ENCODE data around the gene CYTH4. TPM values are rescaled to one million over a fixed set of nuclear protein-coding genes. Genes with fewer than 3 reads are reported as not detected.

Gene CYTH4
- total and polyA plus RNA-seq, 2 experiments from 2014 or later: not detected

- peak overlapping the region; percentile 34; the same call in 1 of the 2 replicates for H3K27ac Mint-ChIP-seq
- Histone ChIP-seq H3K27me3 (ENCODE audit: insufficient read depth) (no peaks in the 10 kb centered on the region), H3K36me3 (ENCODE audit: insufficient read depth) (no peaks in the 10 kb centered on the region), H3K79me2 (replicated peaks; ENCODE audit: insufficient read depth) (no peaks in the 10 kb centered on the region), H3K9me2 (ENCODE audit: insufficient read depth) (no peaks in the 10 kb centered on the region), H3K4me1 (ENCODE audit: insufficient read depth) (no peaks in the 10 kb centered on the region), H2AFZ (no peak overlapping the region), H3K4me2 (no peak overlapping the region), H3K27ac (ENCODE audit: low read depth) (no peak overlapping the region), H3F3A (replicated peaks; ENCODE audit: low read depth) (no peaks in the 10 kb centered on the region), H4K20me1 (replicated peaks; ENCODE audit: insufficient read depth) (no peaks in the 10 kb centered on the region), H3K4me3 (no peak overlapping the region)
- no peak for DNase-seq (ENCODE audit: low spot score)
- no peak for ATAC-seq
- no peaks in the 10 kb centered on the region for H3K36me3 Mint-ChIP-seq (ENCODE audit: low read depth)
- peaks cover 23% of the 10 kb centered on the region for H3K27me3 Mint-ChIP-seq (ENCODE audit: insufficient read depth, low read depth, poor library complexity)
- H3K9me3 Mint-ChIP-seq: no peaks in the 10 kb centered on the region
- H3K4me3 Mint-ChIP-seq: no peak overlapping the region
- no peak for TF ChIP-seq NANOG (IDR thresholded peaks at IDR 0.05; ENCODE audit: borderline replicate concordance)
- TF ChIP-seq STAT1 (IDR thresholded peaks at IDR 0.05; ENCODE audit: unreplicated experiment): no peak
- no peak for TF ChIP-seq EZH2 (IDR thresholded peaks at IDR 0.05; ENCODE audit: low read depth, unreplicated experiment)
- H3K4me1 Mint-ChIP-seq: peaks cover 16% of the 10 kb centered on the region
Observed at GRCh38 chr22:37313376-37314314, 31.3 kb downstream of the CYTH4 start.

GRCh38 chr22:37314315-37315074 lies 32.2 kb downstream of the CYTH4 start:
- Mint-ChIP-seq H3K27me3 (ENCODE audit: insufficient read depth, low read depth, poor library complexity) (peaks cover 25% of the 10 kb centered on the region), H3K36me3 (ENCODE audit: low read depth) (no peaks in the 10 kb centered on the region), H3K9me3 (no peaks in the 10 kb centered on the region), H3K27ac (0 out of 2 replicates have a peak overlapping the region, but pooled peaks have one; percentile 34), H3K4me1 (peaks cover 22% of the 10 kb centered on the region), H3K4me3 (no peak overlapping the region)
- ATAC-seq: no peak
- H3K9me2 ChIP-seq (ENCODE audit: insufficient read depth): no peaks in the 10 kb centered on the region
- no peaks in the 10 kb centered on the region for H3K4me1 ChIP-seq (ENCODE audit: insufficient read depth)
- no peak overlapping the region for H3K4me3 ChIP-seq
- no peaks in the 10 kb centered on the region for H3K27me3 ChIP-seq (ENCODE audit: insufficient read depth)
- no peak overlapping the region for H3K27ac ChIP-seq (ENCODE audit: low read depth)
- DNase-seq (ENCODE audit: low spot score): no peak
- H3F3A ChIP-seq (replicated peaks; ENCODE audit: low read depth): no peaks in the 10 kb centered on the region
- H2AFZ ChIP-seq: no peak overlapping the region
- no peaks in the 10 kb centered on the region for H3K79me2 ChIP-seq (replicated peaks; ENCODE audit: insufficient read depth)
- TF ChIP-seq REST (IDR thresholded peaks at IDR 0.05; ENCODE audit: unreplicated experiment) (no peak), ZNF114 (CRISPR knock-in tag; IDR thresholded peaks at IDR 0.05) (no peak), POLR2AphosphoS5 (IDR thresholded peaks at IDR 0.05; ENCODE audit: low read depth) (no peak), ZNF331 (CRISPR knock-in tag; IDR thresholded peaks at IDR 0.05; ENCODE audit: low read depth) (no peak), EZH2 (IDR thresholded peaks at IDR 0.05; ENCODE audit: low read depth, unreplicated experiment) (no peak)
- no peak overlapping the region for H3K4me2 ChIP-seq
- H3K36me3 ChIP-seq (ENCODE audit: insufficient read depth): no peaks in the 10 kb centered on the region
- no peaks in the 10 kb centered on the region for H4K20me1 ChIP-seq (replicated peaks; ENCODE audit: insufficient read depth)

Measured in GM23338 (cell line).